ENCODE results near the gene DMRTB1.

- TF ChIP-seq REST (IDR thresholded peaks at IDR 0.05; ENCODE audit: insufficient read depth in 1 of 2, low read depth in 2 of 2, low read length in 2 of 2) (no peak), POLR2AphosphoS5 (IDR thresholded peaks at IDR 0.05; ENCODE audit: low read depth, low read length) (no peak), TAF1 (IDR thresholded peaks at IDR 0.05; ENCODE audit: borderline replicate concordance, insufficient read depth, low read length) (no peak), SIN3A (IDR thresholded peaks at IDR 0.05; ENCODE audit: borderline replicate concordance, insufficient read depth, low read length) (no peak), FOXP2 (optimal IDR thresholded peaks at IDR 0.05; ENCODE audit: borderline replicate concordance, extremely low read depth, extremely low read length, insufficient read depth) (no peak)
These were observed 46.7 kb upstream of the DMRTB1 start for GRCh38 chr1:53412285-53413174.

All from PFSK-1 (cell line).